Naive thymus-derived CD8-positive, alpha-beta T cell (primary cell): ENCODE data around the gene NEUROG2. TPM values are rescaled to one million over a fixed set of nuclear protein-coding genes. Genes with fewer than 3 reads are reported as not detected.
"Not testable (repeated sequence)": the region's sequence is repeated elsewhere in the genome, so short reads cannot be mapped to it uniquely, and the experiment has no call there.

Experiments used
- ATAC-seq, 2 donors: fragments of 150-1000 bp; cut with Tn5 transposase in 1 of 2; sonication (Bioruptor Pico), chemical (Tn5 transposase) in 1 of 2; 1 replicate in 1 of 2; 2 replicates in 1 of 2; pipeline ENCODE4 v1.10.0; 2021; ENCODE audit warnings: mild to moderate bottlenecking in 2 of 2, moderate library complexity in 2 of 2
- POLR2A ChIA-PET: fragments of 350-600 bp; sonication (Branson Sonifier 250); formaldehyde crosslinking; loops from one replicate; lab custom pipeline; 2021; ENCODE audit warnings: antibody characterized with exemption; lab: Charles Lee
- DNase-seq, 10 donors: peaks; one replicate each; pipeline versions ENCODE4 v3.0.0 to v3.0.0-alpha.2; 2020 to 2022
- H3K27ac Mint-ChIP-seq, 10 donors: one replicate each; pipeline ENCODE4 v1.8.0; 2020 to 2022; ENCODE audit warnings: mild to moderate bottlenecking in 10 of 10, mixed read lengths in 10 of 10, moderate library complexity in 4 of 10, inconsistent platforms in 1 of 10
- H3K27me3 Mint-ChIP-seq, 5 donors: one replicate each; pipeline ENCODE4 v1.8.0; 2021 to 2022; ENCODE audit warnings: mixed read lengths in 5 of 5
- H3K36me3 Mint-ChIP-seq, 3 donors: one replicate each; pipeline ENCODE4 v1.8.0; 2020 to 2022; ENCODE audit warnings: mixed read lengths in 3 of 3, mild to moderate bottlenecking in 2 of 3, inconsistent platforms in 1 of 3
- H3K4me1 Mint-ChIP-seq, 4 donors: one replicate each; pipeline ENCODE4 v1.8.0; 2021 to 2022; ENCODE audit warnings: mixed read lengths in 4 of 4
- H3K4me3 Mint-ChIP-seq, 10 donors: one replicate each; pipeline ENCODE4 v1.8.0; 2020 to 2022; ENCODE audit warnings: mild to moderate bottlenecking in 10 of 10, mixed read lengths in 10 of 10, moderate library complexity in 6 of 10, inconsistent platforms in 1 of 10
- H3K9me3 Mint-ChIP-seq, 9 donors: one replicate each; pipeline ENCODE4 v1.8.0; 2020 to 2022; ENCODE audit warnings: mixed read lengths in 9 of 9, mild to moderate bottlenecking in 3 of 9, inconsistent platforms in 1 of 9, moderate library complexity in 1 of 9
- polyA plus RNA-seq, 3 donors: library from polyadenylated mRNA; unstranded; fragments of 300-500 nt; fragmentation: Illumina TruSeq; gene quantifications; one replicate each; pipeline ENCODE4 v1.2.3, GENCODE V29; 2021
- total RNA-seq, 8 experiments: library from RNA in 2 of 8; stranded (reverse) in 2 of 8; gene quantifications; one replicate each; pipeline ENCODE4 v1.2.3 and lab custom pipeline; 2021 to 2026

NEUROG2 gene
- total and polyA plus RNA-seq, 5 experiments from 2014 or later: not detected

- Mint-ChIP-seq H3K4me1 (no peaks in the 10 kb centered on the region), H3K4me3 (no peak overlapping the region), H3K27ac (no peak overlapping the region), H3K36me3 (peaks cover 0 to 9% (median 7%) of the 10 kb centered on the region in 3 donors), H3K9me3 (no peaks in the 10 kb centered on the region), H3K27me3 (peaks cover 0 to 3% (median 0%) of the 10 kb centered on the region in 5 donors)
- DNase-seq (no peak), ATAC-seq (no peak)
- POLR2A ChIA-PET: no interaction called here
These were observed 24.7 kb upstream of the NEUROG2 start for GRCh38 chr4:112540695-112541094.

GRCh38 chr4:112536123-112536522 is 20.1 kb upstream of the NEUROG2 start:
- no peak overlapping the region for H3K4me3 Mint-ChIP-seq
- ATAC-seq (no peak), DNase-seq (no peak)
- H3K27ac Mint-ChIP-seq: no peak overlapping the region
- H3K4me1 Mint-ChIP-seq: no peaks in the 10 kb centered on the region
- POLR2A ChIA-PET: no interaction called here
- H3K9me3 Mint-ChIP-seq: peaks cover 0 to 3% (median 0%) of the 10 kb centered on the region in 9 donors
- H3K36me3 Mint-ChIP-seq: peaks cover 0 to 6% (median 2%) of the 10 kb centered on the region in 3 donors
- peaks cover 4 to 9% (median 6%) of the 10 kb centered on the region in 5 donors for H3K27me3 Mint-ChIP-seq

GRCh38 chr4:112532267-112532666 is 16.3 kb upstream of the NEUROG2 start:
- ATAC-seq: no peak
- Mint-ChIP-seq H3K36me3 (no peaks in the 10 kb centered on the region), H3K27ac (no peak overlapping the region), H3K4me1 (no peaks in the 10 kb centered on the region), H3K27me3 (peaks cover 17 to 29% (median 20%) of the 10 kb centered on the region in 5 donors), H3K4me3 (no peak overlapping the region), H3K9me3 (peaks cover 0 to 3% (median 0%) of the 10 kb centered on the region in 9 donors)
- POLR2A ChIA-PET: no interaction called here
- DNase-seq: no peak

GRCh38 chr4:112531146-112531545 is 15.2 kb upstream of the NEUROG2 start:
- Mint-ChIP-seq H3K27ac (no peak overlapping the region), H3K36me3 (no peaks in the 10 kb centered on the region), H3K9me3 (peaks cover 0 to 3% (median 0%) of the 10 kb centered on the region in 9 donors), H3K4me3 (no peak overlapping the region), H3K27me3 (peaks cover 18 to 29% (median 23%) of the 10 kb centered on the region in 5 donors), H3K4me1 (no peaks in the 10 kb centered on the region)
- ATAC-seq (no peak), DNase-seq (no peak)
- POLR2A ChIA-PET: no interaction called here

GRCh38 chr4:112526061-112526460 is 10.1 kb upstream of the NEUROG2 start:
- Mint-ChIP-seq H3K9me3 (peaks cover 0 to 11% (median 2%) of the 10 kb centered on the region in 9 donors), H3K4me1 (peaks cover 5 to 31% (median 17%) of the 10 kb centered on the region in 4 donors), H3K27me3 (peaks cover 27 to 50% (median 44%) of the 10 kb centered on the region in 5 donors), H3K27ac (no peak overlapping the region), H3K4me3 (no peak overlapping the region), H3K36me3 (peaks cover 0 to 8% (median 5%) of the 10 kb centered on the region in 3 donors)
- no peak for ATAC-seq
- POLR2A ChIA-PET: no interaction called here
- DNase-seq: no peak

- Mint-ChIP-seq H3K4me1 (peaks cover 8 to 39% (median 30%) of the 10 kb centered on the region in 4 donors), H3K4me3 (peak overlapping the region; percentile 77 to 92 (median 87)), H3K36me3 (peaks cover 0 to 19% (median 11%) of the 10 kb centered on the region in 3 donors), H3K9me3 (peaks cover 0 to 18% (median 5%) of the 10 kb centered on the region in 9 donors), H3K27ac (peak overlapping the region in 1 of 10 donors; percentile 15), H3K27me3 (peaks cover 36 to 56% (median 50%) of the 10 kb centered on the region in 5 donors)
- peak; percentile 54 to 84 (median 74) for DNase-seq
- POLR2A ChIA-PET: interaction anchor here (0.6 kb wide), 1 partner anchor 9 kb away, joined by 3 read pairs; no protein-coding TSS in a partner anchor
- ATAC-seq: peak; percentile 89 to 90
These were observed 8.0 kb upstream of the NEUROG2 start for GRCh38 chr4:112523764-112524505.

- POLR2A ChIA-PET: interaction anchor here (0.6 kb wide), 1 partner anchor 1368 kb away, joined by 4 read pairs; no protein-coding TSS in a partner anchor
- peak in 4 of 10 donors; percentile 24 to 61 (median 44) for DNase-seq
- Mint-ChIP-seq H3K27ac (peak overlapping the region in 4 of 10 donors; percentile 9 to 77 (median 12)), H3K36me3 (peaks cover 3 to 24% (median 11%) of the 10 kb centered on the region in 3 donors), H3K9me3 (peaks cover 0 to 19% (median 5%) of the 10 kb centered on the region in 9 donors), H3K4me3 (peak overlapping the region; percentile 77 to 92 (median 87)), H3K27me3 (peaks cover 44 to 64% (median 56%) of the 10 kb centered on the region in 5 donors), H3K4me1 (peaks cover 8 to 44% (median 31%) of the 10 kb centered on the region in 4 donors)
- ATAC-seq: peak; percentile 34 to 55
These were observed 7.2 kb upstream of the NEUROG2 start for GRCh38 chr4:112523008-112523721.

GRCh38 chr4:112522431-112522830 is 6.5 kb upstream of the NEUROG2 start:
- ATAC-seq: not testable (repeated sequence)
- H3K4me3 Mint-ChIP-seq: peak overlapping the region; percentile 77 to 92 (median 87)
- POLR2A ChIA-PET: interaction anchor here (0.6 to 0.7 kb wide), 2 partner anchors 10 to 1369 kb away, joined by 3 to 4 read pairs; no protein-coding TSS in a partner anchor

GRCh38 chr4:112521123-112522023 is 5.4 kb upstream of the NEUROG2 start:
- H3K27me3 Mint-ChIP-seq: peaks cover 58 to 75% (median 73%) of the 10 kb centered on the region in 5 donors
- H3K4me3 Mint-ChIP-seq: peak overlapping the region in 9 of 10 donors; percentile 12 to 60 (median 37)
- peaks cover 20 to 60% (median 48%) of the 10 kb centered on the region in 4 donors for H3K4me1 Mint-ChIP-seq
- ATAC-seq (no peak), DNase-seq (no peak)
- POLR2A ChIA-PET: no interaction called here
- H3K9me3 Mint-ChIP-seq: peaks cover 0 to 22% (median 5%) of the 10 kb centered on the region in 9 donors
- H3K27ac Mint-ChIP-seq: peak overlapping the region in 1 of 10 donors; percentile 45
- peaks cover 3 to 27% (median 11%) of the 10 kb centered on the region in 3 donors for H3K36me3 Mint-ChIP-seq

More at GRCh38 chr4:112522431-112522830, 6.5 kb upstream of the NEUROG2 start:
- H3K27ac Mint-ChIP-seq: peak overlapping the region in 2 of 10 donors; percentile 8 to 62
- H3K27me3 Mint-ChIP-seq: peaks cover 51 to 72% (median 63%) of the 10 kb centered on the region in 5 donors
- H3K36me3 Mint-ChIP-seq: peaks cover 3 to 27% (median 11%) of the 10 kb centered on the region in 3 donors
- peaks cover 0 to 21% (median 5%) of the 10 kb centered on the region in 9 donors for H3K9me3 Mint-ChIP-seq
- DNase-seq: not testable (repeated sequence)
- peaks cover 13 to 52% (median 39%) of the 10 kb centered on the region in 4 donors for H3K4me1 Mint-ChIP-seq

GRCh38 chr4:112520598-112521122 is 4.7 kb upstream of the NEUROG2 start:
- peak overlapping the region in 7 of 10 donors; percentile 32 to 57 (median 39) for H3K4me3 Mint-ChIP-seq
- H3K9me3 Mint-ChIP-seq: peaks cover 0 to 22% (median 5%) of the 10 kb centered on the region in 9 donors
- ATAC-seq (no peak), DNase-seq (no peak)
- peaks cover 59 to 80% (median 74%) of the 10 kb centered on the region in 5 donors for H3K27me3 Mint-ChIP-seq
- POLR2A ChIA-PET: no interaction called here
- H3K36me3 Mint-ChIP-seq: peaks cover 3 to 27% (median 11%) of the 10 kb centered on the region in 3 donors
- peaks cover 23 to 65% (median 53%) of the 10 kb centered on the region in 4 donors for H3K4me1 Mint-ChIP-seq
- H3K27ac Mint-ChIP-seq: peak overlapping the region in 1 of 10 donors; percentile 53
